ENCODE results near the gene CBX8.
A peak's percentile ranks its signal among the peaks of the same experiment; 100 is the strongest.

CBX8 gene

GRCh38 chr17:79818026-79818758 lies 21.3 kb upstream of the CBX8 start:
- DNase-seq, result no peak

DNA sequence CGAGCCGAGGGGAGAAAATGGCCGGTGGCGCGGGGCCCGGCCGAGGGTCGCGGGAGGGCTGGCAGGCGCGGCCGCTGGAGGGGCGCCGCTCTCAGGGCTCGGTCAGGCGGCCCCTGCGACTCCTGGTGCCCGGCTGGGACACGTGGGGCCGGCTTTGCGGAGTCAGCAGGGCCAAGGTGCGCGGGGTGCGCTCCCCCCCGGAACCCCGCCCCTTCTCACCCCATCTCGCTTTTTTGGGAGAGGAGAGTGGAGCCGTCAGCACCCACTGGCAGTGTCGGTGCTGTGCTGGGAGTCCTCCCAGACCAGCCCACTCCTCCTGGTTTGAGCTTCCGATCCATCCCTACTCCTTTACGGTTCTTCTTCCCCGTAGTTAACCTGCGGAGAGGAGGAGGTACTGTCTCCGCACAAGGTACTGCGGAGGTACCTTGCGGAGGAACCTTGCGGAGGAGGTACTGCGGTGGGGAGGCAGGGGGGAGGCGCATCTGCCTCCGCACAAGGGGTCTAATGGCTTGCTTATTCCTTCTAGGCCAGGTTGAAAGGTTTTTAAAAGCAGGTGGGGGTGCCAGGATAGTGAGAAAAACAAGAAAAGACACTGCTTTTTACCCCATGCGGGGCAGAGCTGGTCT lies 19.1 kb upstream of the CBX8 start:
- no peak for DNase-seq

DNA sequence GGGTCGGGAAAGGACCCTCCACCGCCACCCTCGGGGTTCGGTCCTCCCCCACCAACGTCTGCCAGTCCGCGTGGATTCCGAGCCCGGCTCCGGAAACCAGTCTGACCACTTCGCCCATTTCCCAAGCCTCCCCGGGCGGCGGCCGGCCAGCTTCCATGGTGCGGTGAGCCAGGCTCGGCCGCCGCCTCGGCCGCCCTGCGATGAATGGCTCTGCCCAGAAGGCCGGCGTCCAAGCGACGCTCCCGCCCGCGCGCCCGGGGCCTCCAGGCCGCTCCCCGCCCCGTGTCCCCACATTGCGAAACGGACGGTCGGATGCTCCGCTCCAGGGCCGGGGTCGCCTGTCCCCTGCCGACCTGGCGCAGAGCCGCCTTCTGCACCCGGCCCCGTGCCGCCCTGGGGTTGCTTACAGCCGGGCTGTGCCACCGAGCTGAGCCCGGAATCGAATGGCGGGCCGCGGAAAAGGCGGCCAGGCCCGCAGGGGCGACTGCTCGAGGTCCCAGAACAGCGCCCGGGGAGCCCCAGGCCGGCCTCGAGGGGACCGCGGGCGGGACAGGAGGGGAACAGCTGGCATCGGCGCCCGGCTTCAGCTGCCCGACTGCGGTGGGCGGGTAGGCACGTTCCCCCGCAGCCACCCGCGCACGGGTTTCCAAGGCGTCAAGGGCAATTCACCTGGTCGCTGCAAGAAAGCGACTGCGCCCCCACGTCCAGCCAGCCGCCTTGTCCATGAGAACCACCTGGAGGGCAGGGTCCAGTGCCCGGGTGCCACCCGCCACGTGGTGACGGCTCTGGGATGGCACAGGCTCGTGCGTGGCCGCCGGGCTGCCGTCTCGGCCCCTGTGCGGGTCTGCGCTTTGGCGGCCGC lies 18.3 kb upstream of the CBX8 start:
- no peak for DNase-seq

- DNase-seq, result no peak
These were observed 17.5 kb upstream of the CBX8 start for GRCh38 chr17:79814127-79814973.

DNA sequence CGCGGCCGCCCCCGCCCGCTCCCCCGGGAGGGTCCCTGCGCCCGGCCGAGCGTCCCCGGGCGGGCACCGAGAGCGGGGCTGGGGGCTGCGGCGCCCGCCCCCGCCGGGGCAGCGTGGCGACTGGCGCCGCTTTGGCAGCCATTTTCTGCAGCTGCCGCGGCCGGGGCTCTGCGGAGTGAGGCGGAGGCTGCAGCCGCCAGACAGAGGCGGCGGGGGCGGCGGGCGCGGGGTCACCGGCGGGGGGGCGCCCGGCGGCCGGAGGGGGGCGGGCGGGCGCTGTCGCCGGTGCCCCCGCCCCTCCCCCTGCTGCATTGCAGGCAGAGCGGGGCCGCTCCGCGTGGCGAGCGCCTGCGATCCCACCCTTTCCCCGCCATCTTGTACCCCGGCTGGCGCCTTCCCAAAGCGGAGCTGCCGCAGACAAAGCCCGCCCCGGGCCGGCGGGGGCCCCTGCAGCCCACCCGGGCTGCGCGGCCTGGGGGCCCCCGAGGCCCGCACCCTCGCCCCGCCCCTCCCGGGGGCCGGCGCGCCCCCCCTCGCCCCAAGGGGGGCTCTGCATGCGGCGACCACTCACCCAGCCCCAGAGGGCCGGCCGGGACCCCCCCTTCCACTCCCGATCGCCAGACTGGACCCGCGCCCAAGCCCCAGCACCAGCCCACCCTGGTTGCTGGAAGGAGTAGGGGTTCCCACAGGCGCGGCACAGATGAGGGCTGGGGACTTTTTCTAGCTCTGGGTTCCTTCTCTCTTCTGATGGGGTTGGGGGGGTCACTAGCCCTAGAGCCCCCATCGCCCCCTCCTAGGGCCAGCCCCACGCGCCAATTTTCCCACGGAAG lies 16.6 kb upstream of the CBX8 start:
- no peak for DNase-seq

DNA sequence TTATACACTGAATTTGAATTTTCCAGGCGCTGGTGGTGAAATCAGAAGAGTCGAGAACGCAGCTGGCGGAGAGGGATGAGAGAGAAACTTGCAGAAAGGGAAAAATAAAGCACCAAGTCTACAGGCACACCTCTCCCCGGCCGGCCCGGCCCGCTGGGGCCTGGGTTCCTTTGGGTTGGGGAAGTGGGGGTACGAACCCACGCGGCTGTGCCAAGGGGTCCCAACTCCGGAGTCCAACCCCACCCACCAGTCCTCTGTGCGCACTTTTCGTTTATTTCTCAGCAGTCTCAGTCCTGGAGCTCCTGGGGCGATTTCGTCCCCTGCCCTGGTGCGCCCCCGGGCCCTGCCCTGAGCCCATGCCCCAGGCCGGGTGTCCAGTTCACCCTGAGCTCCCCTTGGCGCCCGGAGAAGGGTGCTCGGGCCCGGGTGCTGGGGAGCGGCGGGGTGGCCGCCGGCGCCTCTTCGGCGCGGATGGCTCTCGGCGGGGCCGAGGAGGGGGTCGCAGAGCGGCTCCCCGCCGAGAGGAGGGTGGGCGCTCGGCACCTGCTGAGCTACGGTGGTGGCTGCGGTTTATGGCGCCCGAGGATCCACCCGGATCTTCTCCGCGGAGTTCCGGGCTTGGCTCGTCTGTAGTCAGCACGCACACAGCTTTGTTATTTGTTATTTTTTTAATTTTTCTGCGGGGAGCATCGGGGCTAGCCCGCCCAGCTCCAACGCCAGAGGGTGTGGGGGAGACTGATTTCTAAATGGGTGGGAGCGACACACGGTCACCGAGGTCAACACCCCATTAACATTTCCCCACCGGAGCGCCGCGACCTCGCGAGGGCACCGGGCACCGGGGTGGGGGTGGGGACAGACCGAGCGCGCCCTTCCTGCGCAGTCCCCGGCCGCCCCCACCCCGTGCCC lies 15.7 kb upstream of the CBX8 start:
- no peak for DNase-seq

DNA sequence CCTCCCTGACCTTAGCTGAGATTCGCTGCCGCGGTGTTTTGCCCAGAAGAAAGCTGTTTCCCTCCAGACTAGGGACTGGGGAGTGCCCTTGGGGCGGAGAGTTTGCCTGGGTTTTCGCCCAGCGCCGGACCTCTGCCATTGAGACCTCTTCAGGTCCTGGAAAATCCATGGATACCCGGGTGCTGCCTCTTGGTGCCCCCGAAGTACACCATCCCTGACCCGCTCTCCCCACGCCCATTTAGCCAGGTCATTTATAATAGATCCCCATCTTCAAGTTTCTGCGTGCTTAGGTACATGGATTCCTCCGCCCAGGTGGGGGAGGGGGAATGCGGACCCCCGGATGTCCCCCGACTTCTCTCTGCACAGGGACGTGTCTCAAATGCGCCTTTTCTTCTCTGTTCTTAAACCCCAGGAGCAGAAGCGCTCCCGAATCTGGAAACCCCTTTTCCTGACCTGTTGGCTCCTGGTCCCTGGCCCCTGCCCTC lies 15.0 kb upstream of the CBX8 start:
- DNase-seq, result no peak

DNA sequence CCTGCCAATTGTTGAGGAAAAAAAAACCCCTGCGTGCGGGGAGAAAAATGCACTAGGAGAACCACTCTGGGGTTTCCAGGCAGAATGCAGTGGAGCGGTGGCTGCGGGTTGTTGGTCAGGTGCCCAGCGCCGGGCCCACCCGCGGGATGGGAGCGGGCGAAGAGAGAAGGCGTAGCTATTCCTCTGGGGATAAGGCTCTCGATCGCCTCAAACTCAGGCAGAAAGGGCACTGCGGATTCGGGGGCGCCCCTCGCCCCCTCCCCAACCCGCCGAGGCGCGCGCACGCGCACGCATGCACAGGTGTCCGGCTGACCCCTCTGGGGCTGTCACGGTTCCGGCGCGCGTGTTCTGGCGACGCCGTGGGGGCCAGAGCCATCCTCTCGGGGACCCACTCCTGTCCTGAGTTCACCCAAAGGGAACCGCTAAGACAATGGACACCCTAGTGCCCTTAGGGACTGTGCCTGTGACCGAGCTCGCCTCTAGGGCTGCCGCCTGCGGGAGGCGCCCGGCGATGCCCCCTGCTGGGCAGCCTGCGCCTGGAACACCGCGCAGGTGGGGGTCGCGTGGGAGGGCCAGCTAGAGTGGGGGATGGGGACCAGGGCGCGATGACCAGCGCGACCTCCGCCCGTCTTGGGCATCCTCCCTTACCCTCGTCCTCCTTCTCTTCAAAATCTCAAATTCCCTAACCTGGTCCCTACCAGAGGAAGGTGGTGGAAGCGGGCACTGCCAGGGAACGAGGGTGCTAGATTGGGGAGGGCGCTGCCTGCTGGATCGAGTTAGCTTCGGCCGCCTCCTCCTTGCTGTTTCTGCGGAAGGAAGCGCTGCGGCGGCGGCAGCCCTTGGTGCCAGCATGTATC lies 14.4 kb upstream of the CBX8 start:
- DNase-seq, result no peak

DNA sequence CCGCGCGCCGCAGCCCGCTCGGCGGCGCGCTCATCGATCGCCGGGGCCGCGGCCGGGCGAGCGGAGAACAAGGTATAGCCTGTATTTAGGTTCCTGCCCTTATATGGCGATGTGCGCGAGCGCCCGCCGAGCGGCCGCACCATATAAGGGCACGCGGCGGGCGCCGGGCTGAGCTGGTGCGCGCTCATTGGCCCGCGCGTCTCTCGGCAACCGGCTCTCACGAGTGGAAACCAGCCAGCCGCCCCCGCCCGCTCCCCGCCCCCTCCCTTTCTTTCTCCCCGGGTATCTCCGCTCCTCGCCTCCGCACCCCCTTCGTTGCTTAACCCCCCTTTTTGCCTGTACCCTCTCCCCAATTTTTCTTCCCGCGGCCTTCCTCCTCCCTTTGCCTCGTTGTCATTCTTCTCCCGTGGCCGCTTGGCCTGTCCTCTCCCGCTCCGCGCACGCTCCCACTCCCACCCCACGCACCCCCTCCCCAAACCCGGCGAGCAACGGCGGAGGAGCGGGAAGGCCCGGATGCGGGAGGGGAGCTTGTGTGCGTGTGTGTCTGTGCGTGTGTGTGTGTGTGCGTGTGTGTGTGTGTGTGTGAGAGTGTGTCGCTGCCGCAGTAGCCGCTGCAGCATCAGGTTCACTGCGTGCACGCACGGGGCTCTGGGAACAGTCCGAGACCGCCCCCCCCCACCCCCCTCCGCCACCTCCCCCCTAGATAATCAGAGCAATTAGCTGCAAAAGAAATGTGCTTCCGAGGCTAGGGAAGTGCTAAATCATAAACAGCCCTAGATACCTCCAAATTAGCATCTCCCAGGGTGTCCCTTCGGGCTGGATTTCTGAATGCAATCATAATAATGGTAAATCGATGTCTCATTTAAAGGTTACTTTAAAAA lies 13.5 kb upstream of the CBX8 start:
- peak; percentile 84 for DNase-seq

GRCh38 chr17:79809530-79810129 lies 12.8 kb upstream of the CBX8 start:
- no peak for DNase-seq

- DNase-seq, result no peak
These were observed 12.1 kb upstream of the CBX8 start for GRCh38 chr17:79808763-79809529.

DNA sequence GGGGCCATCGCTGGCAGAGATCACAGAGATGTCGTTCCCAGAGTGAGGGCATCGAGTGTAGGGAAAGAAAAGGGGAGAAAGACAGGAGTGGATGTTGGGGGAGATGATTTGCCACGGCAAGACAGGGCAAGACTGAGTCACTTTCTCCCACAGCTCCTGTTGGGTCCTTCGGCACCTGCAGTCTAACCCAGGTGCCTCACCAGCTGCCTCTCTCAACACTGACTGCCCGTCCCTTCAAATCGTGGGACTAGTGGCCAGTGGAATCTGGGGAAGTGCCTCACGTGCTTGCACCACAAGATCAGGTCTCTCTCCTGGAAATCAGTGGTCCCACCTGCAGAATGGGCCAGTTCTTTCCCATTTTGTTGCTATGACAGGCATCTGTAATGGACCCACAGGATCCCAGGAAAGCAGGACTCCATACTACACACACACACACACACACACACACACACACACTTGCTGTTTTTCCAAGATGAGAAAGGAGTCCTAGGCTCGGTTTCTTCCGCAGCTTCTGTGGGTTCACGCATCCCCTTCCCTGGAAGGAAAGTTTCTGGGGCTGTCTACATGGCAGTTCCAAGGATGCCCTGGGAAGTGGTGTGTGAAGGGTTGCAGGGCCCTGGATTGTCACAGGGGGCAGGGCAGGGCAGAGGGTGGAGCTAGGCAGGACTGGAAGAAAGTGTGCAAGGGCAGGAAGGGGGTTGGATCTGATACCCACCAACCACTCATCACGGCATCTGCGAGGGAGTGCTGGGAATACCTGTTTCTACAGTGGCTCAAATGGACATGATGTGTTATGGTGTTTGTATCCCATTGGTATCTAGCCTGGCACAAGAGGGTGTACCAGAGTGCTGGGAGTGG lies 10.2 kb upstream of the CBX8 start:
- no peak for DNase-seq

DNA sequence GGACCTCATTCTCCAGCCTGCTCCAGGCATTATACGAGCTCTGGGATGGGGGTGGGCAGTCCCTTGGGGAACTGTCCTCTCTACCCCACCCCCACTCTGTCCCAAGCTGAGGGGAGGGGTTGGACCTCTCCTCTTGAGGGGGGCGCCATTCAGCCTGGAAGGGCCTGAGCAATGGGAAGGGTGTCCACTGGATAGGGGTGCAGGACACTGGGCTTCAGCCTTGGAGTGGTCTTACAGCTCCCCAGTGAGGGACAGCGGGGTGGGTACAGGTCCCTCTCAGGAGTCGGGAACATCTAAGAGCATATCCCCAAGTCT lies 9.5 kb upstream of the CBX8 start:
- DNase-seq, result no peak

- DNase-seq, result no peak
These were observed 8.2 kb upstream of the CBX8 start for GRCh38 chr17:79804856-79805696.

GRCh38 chr17:79803997-79804855 lies 7.3 kb upstream of the CBX8 start:
- DNase-seq, result peak; percentile 74

Data from stimulated activated CD4-positive, alpha-beta T cell treated with anti-CD3 and anti-CD28 coated beads, Interleukin-4, amount 100 ng/mL, for 1 hour (primary cell).